SU-DHL-6 (cell line): Measurements from ENCODE around the gene ACBD4.

Experiments used
- H2AFZ ChIP-seq: fragments of 200-600 bp; sonication (generic); 2 replicates; pipeline ENCODE4 v1.6.1; 2014; ENCODE audit warnings: low read depth, mild to moderate bottlenecking, moderate library complexity, mixed read lengths, antibody characterized with exemption, low read length; ENCODE audit not compliant: severe bottlenecking
- H3F3A ChIP-seq: fragments of 200-600 bp; shearing (Covaris generic); 2 replicates; pipeline ENCODE4 v1.6.0; 2016; ENCODE audit warnings: antibody characterized with exemption, mild to moderate bottlenecking; ENCODE audit not compliant: insufficient read depth
- H3K27ac ChIP-seq: fragments of 200-600 bp; sonication (generic); 2 replicates; pipeline ENCODE4 v1.5.1; 2016; ENCODE audit warnings: low read depth, mild to moderate bottlenecking, low read length, moderate library complexity, mixed read lengths
- H3K27me3 ChIP-seq: fragments of 200-600 bp; sonication (generic), shearing (Covaris generic); 2 replicates; pipeline ENCODE4 v1.6.0; 2014; ENCODE audit warnings: mild to moderate bottlenecking, low read length
- H3K36me3 ChIP-seq: fragments of 200-600 bp; sonication (generic); 2 replicates; pipeline ENCODE4 v1.6.1; 2014; ENCODE audit warnings: mild to moderate bottlenecking, low read length, mixed read lengths
- H3K4me2 ChIP-seq: fragments of 300-600, 200-600 bp; shearing (Covaris generic), sonication (generic); 2 replicates; pipeline ENCODE4 v1.6.0; 2014; ENCODE audit warnings: low read length, low read depth, mild to moderate bottlenecking; ENCODE audit not compliant: poor library complexity, severe bottlenecking
- H3K4me3 ChIP-seq: fragments of 200-600 bp; sonication (generic); 2 replicates; pipeline ENCODE4 v1.5.1; 2014; ENCODE audit warnings: antibody characterized with exemption, low read length, mild to moderate bottlenecking, mixed read lengths; ENCODE audit not compliant: insufficient read depth, poor library complexity, severe bottlenecking
- H3K79me2 ChIP-seq: fragments of 200-600 bp; sonication (generic); 2 replicates; pipeline ENCODE4 v1.6.1; 2014; ENCODE audit warnings: mild to moderate bottlenecking, low read length, moderate library complexity; ENCODE audit not compliant: insufficient read depth
- H3K9ac ChIP-seq: fragments of 200-600 bp; sonication (generic); 2 replicates; pipeline ENCODE4 v1.7.0; 2014; ENCODE audit warnings: mild to moderate bottlenecking, low read length
- H3K9me2 ChIP-seq: fragments of 200-600 bp; sonication (generic); replicated peaks from 2 replicates; pipeline ENCODE4 v1.6.1; 2014; ENCODE audit warnings: low read length; ENCODE audit not compliant: insufficient read depth
- H3K9me3 ChIP-seq: fragments of 200-600 bp; sonication (generic); 2 replicates; pipeline ENCODE4 v1.6.1; 2014; ENCODE audit warnings: low read length, mixed read lengths; ENCODE audit not compliant: insufficient read depth
- H4K20me1 ChIP-seq: fragments of 200-600 bp; sonication (generic); 2 replicates; pipeline ENCODE4 v1.6.1; 2014; ENCODE audit warnings: low read depth, mild to moderate bottlenecking, antibody characterized with exemption, low read length, moderate library complexity, mixed read lengths
- CTCF ChIP-seq: fragments of 200-600 bp; sonication (generic); IDR thresholded peaks from one replicate; pipeline ENCODE4 v1.5.1; 2017; ENCODE audit warnings: antibody characterized with exemption, mild to moderate bottlenecking, low read length, moderate library complexity; ENCODE audit not compliant: insufficient read depth, poor library complexity, severe bottlenecking
- EZH2phosphoT487 ChIP-seq: fragments of 200-600 bp; sonication (generic), shearing (Covaris generic); conservative IDR thresholded peaks from 2 replicates; pipeline ENCODE4 v1.6.1; 2018; ENCODE audit warnings: mild to moderate bottlenecking, antibody characterized with exemption, low read length, moderate library complexity, mixed read lengths

The ACBD4 gene

DNA sequence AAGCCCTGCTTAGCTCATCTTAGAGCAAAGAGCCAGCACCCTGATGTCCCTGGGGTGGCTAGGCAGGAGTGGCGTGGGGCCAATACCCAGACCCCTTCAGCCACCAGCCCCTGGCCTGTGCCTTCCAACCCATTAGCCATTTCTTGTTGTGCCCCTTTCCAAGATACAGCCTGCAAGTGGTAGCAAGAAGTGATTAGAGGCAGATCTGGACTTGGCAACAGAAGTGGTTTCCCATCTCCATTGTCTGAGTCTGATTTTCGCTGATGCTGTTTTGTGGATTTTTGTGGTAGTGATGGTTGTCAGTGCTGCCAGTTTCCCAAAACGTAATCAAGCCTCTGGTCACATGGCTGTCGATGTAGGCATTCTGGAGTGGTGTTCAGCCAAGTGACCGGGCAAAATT lies 28.9 kb upstream of the ACBD4 start:
- Histone ChIP-seq H3K9me2 (no peaks in the 10 kb centered on the region), H3F3A (no peaks in the 10 kb centered on the region), H3K4me3 (no peak overlapping the region), H2AFZ (no peak overlapping the region), H3K9me3 (no peaks in the 10 kb centered on the region), H3K27me3 (no peaks in the 10 kb centered on the region), H3K27ac (no peak overlapping the region), H3K79me2 (no peaks in the 10 kb centered on the region), H4K20me1 (no peaks in the 10 kb centered on the region), H3K36me3 (no peaks in the 10 kb centered on the region), H3K4me2 (no peak overlapping the region), H3K9ac (no peak overlapping the region)
- TF ChIP-seq EZH2phosphoT487, result no peak
- TF ChIP-seq CTCF, result no peak

GRCh38 chr17:45107293-45108010 lies 28.0 kb upstream of the ACBD4 start:
- Histone ChIP-seq H2AFZ (no peak overlapping the region), H3K9me2 (no peaks in the 10 kb centered on the region), H3K79me2 (no peaks in the 10 kb centered on the region), H3K27me3 (no peaks in the 10 kb centered on the region), H3F3A (no peaks in the 10 kb centered on the region), H3K4me2 (no peak overlapping the region), H4K20me1 (no peaks in the 10 kb centered on the region), H3K27ac (no peak overlapping the region), H3K4me3 (no peak overlapping the region), H3K9ac (no peak overlapping the region), H3K9me3 (no peaks in the 10 kb centered on the region), H3K36me3 (no peaks in the 10 kb centered on the region)
- no peak for TF ChIP-seq EZH2phosphoT487
- no peak for TF ChIP-seq CTCF

- Histone ChIP-seq H4K20me1 (no peaks in the 10 kb centered on the region), H3K27me3 (no peaks in the 10 kb centered on the region), H3K27ac (no peak overlapping the region), H2AFZ (no peak overlapping the region), H3K9me2 (no peaks in the 10 kb centered on the region), H3K9ac (no peak overlapping the region), H3K79me2 (no peaks in the 10 kb centered on the region), H3K4me3 (no peak overlapping the region), H3K9me3 (no peaks in the 10 kb centered on the region), H3F3A (no peaks in the 10 kb centered on the region), H3K4me2 (no peak overlapping the region), H3K36me3 (no peaks in the 10 kb centered on the region)
- TF ChIP-seq CTCF, result no peak
- no peak for TF ChIP-seq EZH2phosphoT487
Measured at GRCh38 chr17:45108051-45108450, 27.4 kb upstream of the ACBD4 start.
